ENCODE results near the gene SNX8. TPM values are rescaled to one million over a fixed set of nuclear protein-coding genes. Genes with fewer than 3 reads are reported as not detected.
A peak's percentile ranks its signal among the peaks of the same experiment; 100 is the strongest.

SNX8 gene
- total RNA-seq, 4 donors from 2014 or later: 13.3 to 35.7 (median 22.1) TPM

DNA sequence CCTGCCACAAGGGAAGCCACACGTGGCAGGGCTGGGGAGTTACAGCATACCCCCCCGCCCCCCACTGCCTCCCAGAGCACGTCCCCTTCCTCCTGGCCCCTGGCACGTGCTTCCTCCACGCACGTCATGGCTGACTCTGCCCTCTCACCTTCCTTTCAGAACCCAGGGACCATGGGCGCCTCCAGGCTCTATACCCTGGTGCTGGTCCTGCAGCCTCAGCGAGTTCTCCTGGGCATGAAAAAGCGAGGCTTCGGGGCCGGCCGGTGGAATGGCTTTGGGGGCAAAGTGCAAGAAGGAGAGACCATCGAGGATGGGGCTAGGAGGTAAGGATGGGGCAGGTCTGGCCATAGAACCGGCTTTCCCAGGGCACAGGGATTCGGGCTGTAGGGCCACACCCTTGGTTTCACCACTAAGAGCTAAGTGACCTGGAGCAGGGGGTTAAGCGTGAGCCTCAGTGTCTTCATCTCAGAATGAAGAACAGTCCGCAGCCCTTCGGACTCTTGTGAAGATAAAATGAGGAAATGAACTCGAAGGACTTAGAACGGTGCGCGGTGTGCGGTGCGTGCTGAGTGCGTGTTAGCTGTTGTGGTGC, 69.7 kb downstream of the SNX8 start:
- 81 to 89% methylated on average over 25 of the region's 25 CpGs for WGBS, 2 donors
- intact Hi-C loops (cut with DNase I; ENCODE audit: low total_unique reads): no loop called here
- TF ChIP-seq, protein P1, sequence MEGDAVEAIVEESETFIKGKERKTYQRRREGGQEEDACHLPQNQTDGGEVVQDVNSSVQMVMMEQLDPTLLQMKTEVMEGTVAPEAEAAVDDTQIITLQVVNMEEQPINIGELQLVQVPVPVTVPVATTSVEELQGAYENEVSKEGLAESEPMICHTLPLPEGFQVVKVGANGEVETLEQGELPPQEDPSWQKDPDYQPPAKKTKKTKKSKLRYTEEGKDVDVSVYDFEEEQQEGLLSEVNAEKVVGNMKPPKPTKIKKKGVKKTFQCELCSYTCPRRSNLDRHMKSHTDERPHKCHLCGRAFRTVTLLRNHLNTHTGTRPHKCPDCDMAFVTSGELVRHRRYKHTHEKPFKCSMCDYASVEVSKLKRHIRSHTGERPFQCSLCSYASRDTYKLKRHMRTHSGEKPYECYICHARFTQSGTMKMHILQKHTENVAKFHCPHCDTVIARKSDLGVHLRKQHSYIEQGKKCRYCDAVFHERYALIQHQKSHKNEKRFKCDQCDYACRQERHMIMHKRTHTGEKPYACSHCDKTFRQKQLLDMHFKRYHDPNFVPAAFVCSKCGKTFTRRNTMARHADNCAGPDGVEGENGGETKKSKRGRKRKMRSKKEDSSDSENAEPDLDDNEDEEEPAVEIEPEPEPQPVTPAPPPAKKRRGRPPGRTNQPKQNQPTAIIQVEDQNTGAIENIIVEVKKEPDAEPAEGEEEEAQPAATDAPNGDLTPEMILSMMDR (IDR thresholded peaks at IDR 0.05): no peak
- TF ChIP-seq POLR2A (IDR thresholded peaks at IDR 0.05): no peak
- no peak for DNase-seq (ENCODE audit: low spot score in 2 of 2)
- no peak overlapping the region for H3K4me3 ChIP-seq (ENCODE audit: low read depth, poor library complexity, severe bottlenecking)

DNA sequence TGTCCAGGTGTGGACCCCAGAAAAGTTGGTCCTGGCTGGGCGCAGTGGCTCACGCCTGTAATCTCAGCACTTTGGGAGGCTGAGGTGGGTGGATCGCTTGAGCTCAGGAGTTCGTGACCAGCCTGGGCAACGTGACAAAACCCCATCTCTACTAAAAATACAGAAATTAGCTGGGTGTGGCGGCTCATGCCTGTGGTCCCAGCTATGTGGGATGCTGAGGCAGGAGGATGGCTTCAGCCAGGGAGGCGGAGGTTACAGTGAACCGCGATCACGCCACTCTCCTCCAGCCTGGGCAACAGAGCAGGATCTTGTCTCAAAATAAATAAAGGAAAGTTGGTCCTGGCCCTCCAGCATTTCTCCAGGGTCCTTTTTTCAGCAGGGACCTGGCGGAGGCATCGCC, 70.8 kb downstream of the SNX8 start:
- no peak overlapping the region for H3K4me3 ChIP-seq (ENCODE audit: low read depth, poor library complexity, severe bottlenecking)
- no peak for DNase-seq (ENCODE audit: low spot score in 2 of 2)
- TF ChIP-seq, protein P1 (IDR thresholded peaks at IDR 0.05): no peak
- no peak for TF ChIP-seq POLR2A (IDR thresholded peaks at IDR 0.05)
- intact Hi-C loops (cut with DNase I; ENCODE audit: low total_unique reads): no loop called here
- 81 to 85% methylated on average over 12 of the region's 12 CpGs for WGBS, 2 donors

DNA sequence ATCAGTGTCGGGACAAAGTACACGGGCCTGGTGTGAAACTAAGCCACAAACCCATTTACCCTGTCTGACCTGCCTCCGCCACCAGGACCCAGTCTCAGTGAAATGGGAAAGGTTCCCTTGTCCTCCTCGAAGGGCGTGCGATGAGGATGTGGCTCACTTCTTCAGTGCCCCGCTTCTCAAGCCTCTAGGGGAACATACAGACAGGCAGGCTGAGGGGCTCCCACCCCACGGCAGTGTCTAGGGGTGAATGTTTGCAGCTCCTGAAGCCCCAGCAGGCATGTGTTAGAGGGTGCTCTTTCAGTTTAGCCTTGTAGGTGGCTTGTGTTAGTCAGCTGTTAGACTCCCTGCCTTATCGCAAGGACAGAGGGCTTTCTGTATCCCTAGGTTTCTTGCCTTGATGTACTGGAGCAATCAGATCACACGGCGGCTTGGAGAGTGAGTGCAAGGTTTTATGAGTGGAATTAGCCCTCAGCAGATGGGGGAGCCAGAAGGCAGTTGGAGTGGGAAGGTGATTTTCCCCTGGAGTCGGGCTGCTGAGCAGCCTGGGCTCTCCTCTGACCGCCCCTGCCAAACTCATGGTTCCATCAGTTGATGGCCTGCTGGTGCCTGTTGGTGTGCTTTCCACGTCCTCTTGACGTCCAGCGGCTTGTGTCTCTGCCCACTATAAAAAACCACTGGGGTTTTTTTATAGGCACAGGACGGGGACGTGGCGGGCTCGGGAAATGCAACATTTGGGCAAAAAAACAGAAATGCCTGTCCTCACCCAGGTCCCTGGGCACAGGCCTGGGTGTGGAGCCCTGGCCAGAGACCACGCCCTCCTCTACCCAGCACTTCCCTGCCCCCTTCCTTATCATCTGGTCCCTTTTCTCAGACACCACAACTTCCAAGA, 71.5 kb downstream of the SNX8 start:
- no peak for TF ChIP-seq POLR2A (IDR thresholded peaks at IDR 0.05)
- TF ChIP-seq, protein P1 (IDR thresholded peaks at IDR 0.05): no peak
- H3K4me3 ChIP-seq (ENCODE audit: low read depth, poor library complexity, severe bottlenecking): peak overlapping the region; percentile 76
- 28 to 34% methylated on average over 21 of the region's 21 CpGs for WGBS, 2 donors
- intact Hi-C loops (cut with DNase I; ENCODE audit: low total_unique reads): no loop called here
- DNase-seq (ENCODE audit: low spot score in 2 of 2): no peak

DNA sequence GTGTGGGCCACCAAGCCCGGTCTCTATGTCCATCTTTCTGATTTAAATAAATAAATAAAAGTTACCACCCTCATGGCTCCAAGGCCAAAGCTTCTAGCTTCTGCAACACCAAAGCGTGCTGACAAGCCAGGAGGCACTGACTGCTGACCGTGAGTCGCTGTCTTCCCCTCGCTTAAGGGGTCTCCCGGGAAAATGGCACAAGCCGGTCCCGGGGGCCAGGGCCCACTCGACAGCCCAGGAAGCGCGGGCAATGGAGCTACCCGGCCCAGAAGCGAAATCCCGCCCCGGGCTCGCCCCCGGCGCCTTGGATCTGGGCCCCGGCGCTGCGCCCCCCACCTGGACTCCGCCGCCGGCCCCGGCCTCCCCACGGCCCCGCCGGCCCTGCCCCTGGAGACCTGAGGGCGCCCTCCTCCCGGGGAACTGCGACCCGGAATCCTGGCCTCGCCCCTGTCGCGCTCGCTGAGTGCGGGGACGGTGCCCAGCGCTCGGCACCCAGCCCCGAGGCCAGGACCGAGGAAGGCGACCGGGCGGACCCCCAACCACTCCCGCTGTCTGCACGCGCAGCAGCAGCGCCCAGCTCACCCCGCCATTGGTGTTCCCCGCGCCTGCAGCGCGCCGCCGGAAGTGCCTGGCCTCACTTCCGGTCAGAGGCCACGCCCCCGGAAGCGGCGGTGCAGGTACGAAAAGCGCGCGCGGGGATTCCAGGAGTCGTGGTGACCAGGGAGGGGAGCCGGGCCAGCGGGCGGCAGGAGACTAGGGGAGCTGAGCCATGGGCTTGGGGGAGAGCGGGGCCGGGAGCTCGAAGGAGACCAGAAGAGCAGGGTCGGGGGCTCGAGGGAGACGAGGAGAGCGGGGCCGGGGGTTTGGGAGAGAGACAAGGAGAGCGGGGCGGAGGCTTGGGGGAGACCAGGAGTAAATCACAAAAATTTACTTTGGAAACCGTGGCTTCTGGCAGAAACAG, 72.4 kb downstream of the SNX8 start, which contains the start of the genes MRM2 and NUDT1:
MRM2 (minus strand) TSS at position 626 of the 961 bp plus-strand sequence; CDS start at position 590, 36 bp downstream.
NUDT1 (plus strand) TSS at position 647 of the 961 bp plus-strand sequence. CDS start 2,349 bp downstream, outside the sequence.
- DNase-seq (ENCODE audit: low spot score in 2 of 2): peak; percentile 66 to 94
- H3K4me3 ChIP-seq (ENCODE audit: low read depth, poor library complexity, severe bottlenecking): peak within 1 kb of the TSS; percentile 76
- TF ChIP-seq POLR2A (IDR thresholded peaks at IDR 0.05): no peak
- intact Hi-C loops (cut with DNase I; ENCODE audit: low total_unique reads): no loop called here
- WGBS, 2 donors: 1 to 2% methylated on average over 28 to 68 of the region's 81 CpGs

DNA sequence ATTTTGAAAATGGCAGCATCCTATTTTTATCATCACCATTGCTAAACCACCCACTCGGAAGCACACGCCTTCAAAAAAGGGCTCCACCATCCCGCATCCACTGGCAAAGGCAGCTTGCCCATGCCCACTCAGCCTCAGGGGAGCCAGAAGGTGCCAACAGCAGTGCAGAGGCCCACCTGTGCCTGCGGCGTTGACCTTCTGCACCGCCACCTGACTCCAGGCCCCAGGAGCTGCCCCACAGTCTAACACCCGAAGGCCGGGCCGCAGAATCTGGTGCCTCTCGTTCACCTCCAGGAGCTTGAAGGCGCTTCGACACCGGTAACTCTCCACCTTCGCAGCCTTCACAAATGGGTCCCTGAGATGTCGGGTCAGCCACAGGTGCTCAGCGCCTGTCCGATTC, 75.0 kb downstream of the SNX8 start:
- TF ChIP-seq, protein P1 (IDR thresholded peaks at IDR 0.05): no peak
- TF ChIP-seq POLR2A (IDR thresholded peaks at IDR 0.05): no peak
- DNase-seq (ENCODE audit: low spot score in 2 of 2): no peak
- intact Hi-C loops (cut with DNase I; ENCODE audit: low total_unique reads): no loop called here
- H3K4me3 ChIP-seq (ENCODE audit: low read depth, poor library complexity, severe bottlenecking): no peak overlapping the region
- 95% methylated on average over 17 of the region's 17 CpGs for WGBS, 2 donors

All from lower leg skin (tissue), 4 donors.